KBM-7 (cell line): ENCODE results near the gene IL4.

Source experiments
- DNase-seq: peaks from one replicate; pipeline ENCODE4 v3.0.0-alpha.2; 2015
- in situ Hi-C: fragments of 300-500 bp; cut with MboI; formaldehyde crosslinking; loops from 2 replicates; pipeline ENCODE4 v1.14.3; 2020; ENCODE audit warnings: low sequenced_read_pairs, low pct_unique_long_range_greater_than_20kb, mixed read lengths

Gene IL4

DNA sequence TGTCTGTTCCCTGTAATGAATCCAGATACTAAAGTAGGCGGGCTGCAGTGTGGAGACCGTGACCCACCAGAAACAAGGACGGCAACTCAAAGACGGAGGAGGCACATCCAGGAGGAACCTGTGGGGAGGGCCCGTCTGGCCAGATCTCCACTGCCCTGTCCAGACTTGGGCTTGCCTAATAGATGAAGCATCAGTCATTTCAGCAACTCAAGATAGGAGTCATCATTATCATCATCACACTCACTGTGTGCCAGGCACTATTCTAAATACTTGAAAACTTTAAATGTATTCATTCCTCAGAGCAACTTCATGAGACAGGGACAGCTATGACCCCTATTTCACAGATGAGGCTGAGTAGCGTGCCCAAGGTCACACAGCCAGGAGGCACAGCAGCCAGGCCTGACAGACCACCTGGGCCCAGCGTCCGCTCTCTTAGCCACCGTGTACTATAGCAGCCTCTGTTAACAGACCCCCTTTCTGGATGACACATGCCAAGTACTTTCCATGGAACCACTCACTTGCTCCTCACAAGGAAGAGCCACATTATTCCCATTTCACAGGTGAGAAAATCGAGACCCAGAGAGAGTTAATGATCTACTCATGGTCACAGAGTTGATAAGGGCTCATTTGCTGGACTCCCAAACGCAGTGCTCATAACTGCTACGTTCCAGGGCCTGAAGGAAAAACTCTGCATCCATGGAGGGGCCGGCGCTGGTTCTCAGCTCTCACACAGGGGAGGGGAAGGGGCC is 4.9 kb upstream of the IL4 start:
- no peak for DNase-seq
- in situ Hi-C loops, result no loop called here

DNA sequence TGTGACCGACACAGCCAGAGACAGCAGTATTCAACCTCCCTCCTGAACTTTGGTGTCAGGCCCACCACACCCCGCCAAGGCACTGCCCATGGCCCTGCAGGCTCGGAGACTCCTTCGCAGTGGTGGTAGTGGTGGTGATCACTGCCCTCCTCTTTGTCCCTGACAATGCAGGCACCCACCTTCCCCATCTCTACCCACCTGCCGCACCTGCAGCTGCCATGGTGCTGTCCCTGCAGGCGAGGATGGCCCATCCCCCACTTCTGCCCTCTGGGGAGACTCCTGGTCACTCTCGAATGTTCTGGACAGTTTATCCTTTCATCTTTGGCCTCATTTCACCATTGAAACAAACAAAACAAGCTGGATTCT is 4.4 kb upstream of the IL4 start:
- in situ Hi-C loops, result no loop called here
- no peak for DNase-seq

DNA sequence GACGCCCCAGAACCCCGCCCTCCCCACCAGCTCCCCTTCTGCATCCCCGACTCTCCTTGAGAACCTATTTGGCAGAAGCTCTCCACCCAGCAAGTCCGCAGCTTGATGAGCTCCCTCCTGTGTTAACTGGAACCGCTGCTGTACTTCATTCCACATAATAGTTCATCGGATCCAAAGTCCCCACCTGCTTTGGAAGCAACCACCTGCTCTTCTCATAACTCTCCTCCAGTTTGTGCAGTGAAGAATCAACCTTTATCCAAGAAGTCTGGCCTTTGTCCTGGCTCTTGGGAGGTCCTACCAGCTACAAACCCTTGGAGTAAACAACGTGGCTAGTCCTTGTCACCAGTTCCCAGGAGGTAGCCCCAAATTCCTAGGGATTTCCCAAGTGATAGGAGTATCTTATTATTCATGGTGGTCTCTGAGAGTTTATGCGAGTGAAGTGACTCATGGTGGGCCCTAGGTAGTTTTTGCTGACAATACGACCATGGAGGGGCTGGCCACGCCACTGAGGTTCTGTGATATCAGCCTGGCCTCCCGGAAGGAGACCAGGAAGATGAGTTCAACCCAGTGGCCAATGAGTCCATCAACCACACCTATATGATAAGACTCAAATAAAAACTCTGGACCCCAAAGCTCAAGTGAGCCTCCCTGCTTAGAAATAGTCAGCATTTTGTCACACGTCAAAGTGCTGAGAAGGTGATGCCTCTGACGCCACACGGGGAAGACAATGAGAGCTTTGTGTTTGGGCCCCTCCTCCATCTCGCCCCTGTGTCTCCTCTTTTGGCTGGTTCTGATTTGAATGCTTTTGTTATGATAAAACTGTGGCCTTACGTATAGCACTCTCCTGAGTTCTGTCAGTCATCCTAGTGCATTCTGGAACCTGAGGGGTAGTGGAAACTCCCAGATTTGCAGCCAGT is 3.6 kb upstream of the IL4 start:
- in situ Hi-C loops, result no loop called here
- DNase-seq, result no peak

DNA sequence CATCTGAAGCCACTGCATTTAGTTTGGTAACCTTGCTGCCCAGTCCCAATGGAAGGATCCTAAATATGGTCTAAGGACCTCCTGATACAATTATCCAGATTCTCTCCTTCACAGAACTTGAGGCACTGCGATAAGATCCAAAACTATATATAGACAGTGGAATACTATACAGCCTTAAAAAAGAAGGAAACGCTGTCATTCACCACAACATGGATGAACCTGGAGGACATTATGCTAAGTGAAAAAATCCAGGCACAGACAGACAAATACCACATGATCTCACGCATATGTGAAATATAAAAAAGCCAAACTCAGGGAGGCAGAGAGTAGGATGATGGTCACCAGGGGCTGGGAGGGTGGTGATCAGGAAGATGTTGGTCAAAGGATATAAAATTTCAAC is 2.8 kb upstream of the IL4 start:
- in situ Hi-C loops, result no loop called here
- no peak for DNase-seq

DNA sequence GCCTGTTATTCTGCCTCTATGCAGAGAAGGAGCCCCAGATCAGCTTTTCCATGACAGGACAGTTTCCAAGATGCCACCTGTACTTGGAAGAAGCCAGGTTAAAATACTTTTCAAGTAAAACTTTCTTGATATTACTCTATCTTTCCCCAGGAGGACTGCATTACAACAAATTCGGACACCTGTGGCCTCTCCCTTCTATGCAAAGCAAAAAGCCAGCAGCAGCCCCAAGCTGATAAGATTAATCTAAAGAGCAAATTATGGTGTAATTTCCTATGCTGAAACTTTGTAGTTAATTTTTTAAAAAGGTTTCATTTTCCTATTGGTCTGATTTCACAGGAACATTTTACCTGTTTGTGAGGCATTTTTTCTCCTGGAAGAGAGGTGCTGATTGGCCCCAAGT is 301 bp upstream of the IL4 start:
- in situ Hi-C loops, result no loop called here
- DNase-seq, result no peak

DNA sequence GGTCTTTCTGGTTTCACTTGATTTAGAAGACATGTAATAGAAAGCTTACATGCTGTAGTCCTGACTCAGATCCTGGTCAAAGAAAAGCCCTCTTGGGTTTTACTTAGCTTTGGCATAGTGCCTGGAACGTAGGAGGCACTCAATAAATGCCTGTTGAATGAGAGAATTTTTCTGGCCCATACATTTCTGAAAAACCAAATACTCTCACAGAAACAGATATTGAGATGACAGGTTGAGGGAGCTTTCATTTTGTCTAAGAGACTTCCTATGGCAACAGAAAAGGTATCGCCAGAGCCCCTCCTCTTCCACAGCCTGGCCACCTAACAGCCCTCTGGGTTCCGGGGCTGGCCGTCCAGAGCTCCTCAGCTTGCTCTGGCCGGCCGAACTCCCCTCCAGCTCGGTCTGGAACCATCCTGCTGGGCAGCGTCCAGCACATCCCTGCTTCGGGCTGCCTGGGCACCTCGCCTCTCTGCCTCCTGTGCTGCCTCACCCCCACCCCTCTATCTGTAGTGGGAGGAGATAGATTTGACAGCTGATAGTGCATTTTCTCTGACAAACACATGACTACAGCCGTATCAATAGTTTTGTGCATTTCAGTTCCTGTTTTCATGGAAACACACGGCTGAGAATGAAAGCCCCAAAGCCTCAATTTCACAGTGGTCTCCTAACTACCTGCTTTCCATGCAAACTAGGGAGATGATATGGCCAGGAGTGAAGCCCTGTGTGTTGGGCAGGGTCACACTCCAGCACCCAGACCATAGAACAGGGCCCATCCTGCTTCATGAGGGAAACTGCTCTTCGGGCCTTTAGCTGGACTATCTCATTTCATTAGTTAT is 1.1 kb downstream of the IL4 start:
- in situ Hi-C loops, result no loop called here
- DNase-seq, result peak; percentile 14

DNA sequence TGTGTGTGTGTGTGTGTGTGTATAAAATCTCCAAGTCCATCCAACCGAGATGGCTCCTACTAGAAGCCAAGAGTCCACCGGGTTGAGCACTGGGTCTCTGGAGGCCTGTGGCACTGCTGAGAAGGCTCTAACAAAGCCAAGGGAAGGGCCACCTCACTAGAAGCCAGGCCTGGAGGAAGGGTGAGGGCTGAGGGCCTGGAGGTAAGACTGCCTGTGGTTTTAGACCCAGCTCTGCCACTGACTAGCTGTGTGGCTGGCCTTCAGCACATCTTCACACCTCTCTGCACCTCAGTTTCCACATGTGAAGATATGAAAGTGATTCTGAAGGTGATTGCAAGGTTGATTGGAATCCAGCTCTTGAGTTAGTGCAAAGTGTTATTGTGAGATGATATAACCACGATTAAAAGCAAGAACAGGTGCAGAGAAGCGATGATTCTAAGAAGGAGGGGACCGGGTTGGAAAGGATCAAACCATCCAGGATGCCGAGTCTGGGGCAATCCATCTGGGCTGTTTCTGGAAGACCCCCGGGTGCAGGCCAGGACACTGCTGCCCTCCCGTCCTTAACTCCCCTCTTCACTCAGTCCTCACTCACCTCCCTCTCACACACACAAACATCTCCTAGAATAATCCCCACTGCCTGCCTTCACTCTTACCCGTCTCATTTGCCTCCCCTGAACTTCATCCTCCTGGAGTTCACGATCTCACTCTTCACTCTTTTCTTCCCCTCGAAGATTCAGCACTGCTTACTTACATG is 2.3 kb downstream of the IL4 start:
- DNase-seq, result no peak
- in situ Hi-C loops, result no loop called here

DNA sequence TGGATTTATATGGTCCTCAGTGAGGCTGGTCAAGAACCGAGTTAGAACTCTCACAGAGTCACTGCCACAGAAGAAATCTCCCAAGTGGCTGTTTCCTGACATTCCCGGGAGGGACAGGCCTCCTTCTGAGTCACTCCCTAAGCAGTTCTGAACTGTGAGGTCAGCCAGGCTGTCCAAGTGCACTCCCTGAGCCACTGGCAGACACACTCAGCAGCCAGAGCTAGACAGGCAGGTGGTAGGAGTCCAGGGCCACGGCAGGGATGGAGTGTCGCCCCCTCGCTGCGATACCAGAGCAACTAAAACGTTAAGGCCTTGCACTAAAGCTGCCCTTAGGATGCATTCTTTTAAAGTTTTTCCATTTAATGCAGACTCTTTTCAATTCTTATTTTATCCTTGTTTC is 3.4 kb downstream of the IL4 start:
- in situ Hi-C loops, result no loop called here
- DNase-seq, result no peak

DNA sequence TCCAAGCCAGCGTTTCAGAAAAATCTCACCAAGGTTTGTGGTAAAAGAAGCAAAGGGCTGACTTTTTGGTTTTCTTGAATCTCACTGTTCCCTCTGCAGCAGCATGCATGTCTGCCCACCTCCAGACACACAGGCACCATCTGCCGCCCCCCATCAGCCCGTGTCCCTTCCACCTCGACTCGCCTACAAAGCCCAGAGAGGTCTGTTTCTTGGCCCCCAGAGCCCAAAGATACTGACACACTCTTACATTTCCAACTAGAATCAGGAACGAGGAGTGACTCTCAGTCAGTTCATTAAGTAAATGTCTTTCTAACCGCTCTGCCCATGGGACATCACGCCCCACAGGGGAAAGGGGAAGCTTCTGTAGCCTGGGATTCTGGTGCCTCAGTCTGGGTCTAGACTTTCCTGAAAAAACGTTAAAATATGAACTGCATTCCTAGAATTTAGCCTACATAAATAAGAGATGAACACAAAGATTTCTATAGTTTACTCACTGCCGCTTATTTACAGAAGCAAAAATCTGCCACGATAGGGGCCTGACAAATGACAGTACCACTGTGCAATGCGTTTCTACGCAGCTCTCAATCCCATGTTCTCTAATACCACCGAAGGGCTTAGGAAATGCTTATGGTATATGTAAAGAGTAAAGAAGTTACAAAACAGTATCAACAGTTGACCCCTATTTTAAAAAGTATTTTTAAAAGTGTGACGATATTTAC is 4.1 kb downstream of the IL4 start:
- no peak for DNase-seq
- in situ Hi-C loops, result no loop called here

DNA sequence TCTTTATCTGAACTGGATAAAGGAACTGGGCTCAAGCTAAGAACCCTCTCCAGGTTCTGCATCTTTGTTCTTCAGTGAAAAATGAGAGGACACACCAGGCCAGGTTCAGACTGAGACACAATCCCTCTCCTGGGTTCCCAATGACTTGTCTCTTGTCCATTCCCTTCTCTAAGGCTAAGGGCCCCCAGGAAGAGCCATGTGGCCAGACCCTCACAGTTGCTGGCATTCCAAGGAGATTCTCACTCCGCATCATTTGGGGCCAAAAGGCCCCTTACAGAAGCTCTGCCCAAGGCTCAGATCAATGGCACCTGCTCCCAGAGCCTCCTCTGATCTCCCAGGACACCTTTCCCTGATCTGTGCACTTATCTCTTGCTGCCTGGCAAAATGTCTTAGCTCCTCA is 4.9 kb downstream of the IL4 start:
- in situ Hi-C loops, result no loop called here
- DNase-seq, result no peak

DNA sequence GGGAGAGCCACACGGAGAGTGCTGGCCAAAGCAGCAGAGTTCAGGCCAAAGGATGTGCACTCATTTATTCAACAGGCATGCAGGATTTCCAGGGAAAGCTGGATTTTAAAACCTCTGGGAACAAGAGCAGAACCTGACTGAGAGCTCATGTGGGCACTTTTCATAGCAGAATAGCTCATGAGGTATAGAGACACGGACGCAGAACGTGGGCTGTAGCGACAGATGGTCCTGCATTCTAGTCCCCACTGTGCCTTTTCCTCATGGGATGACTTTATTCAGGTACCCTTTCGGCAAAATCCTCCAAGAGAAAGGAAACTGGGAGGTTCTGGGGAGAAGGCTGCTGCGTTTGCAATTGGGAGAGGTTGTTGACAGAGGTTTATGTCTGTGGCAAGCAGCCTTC is 5.4 kb downstream of the IL4 start:
- in situ Hi-C loops, result no loop called here

DNA sequence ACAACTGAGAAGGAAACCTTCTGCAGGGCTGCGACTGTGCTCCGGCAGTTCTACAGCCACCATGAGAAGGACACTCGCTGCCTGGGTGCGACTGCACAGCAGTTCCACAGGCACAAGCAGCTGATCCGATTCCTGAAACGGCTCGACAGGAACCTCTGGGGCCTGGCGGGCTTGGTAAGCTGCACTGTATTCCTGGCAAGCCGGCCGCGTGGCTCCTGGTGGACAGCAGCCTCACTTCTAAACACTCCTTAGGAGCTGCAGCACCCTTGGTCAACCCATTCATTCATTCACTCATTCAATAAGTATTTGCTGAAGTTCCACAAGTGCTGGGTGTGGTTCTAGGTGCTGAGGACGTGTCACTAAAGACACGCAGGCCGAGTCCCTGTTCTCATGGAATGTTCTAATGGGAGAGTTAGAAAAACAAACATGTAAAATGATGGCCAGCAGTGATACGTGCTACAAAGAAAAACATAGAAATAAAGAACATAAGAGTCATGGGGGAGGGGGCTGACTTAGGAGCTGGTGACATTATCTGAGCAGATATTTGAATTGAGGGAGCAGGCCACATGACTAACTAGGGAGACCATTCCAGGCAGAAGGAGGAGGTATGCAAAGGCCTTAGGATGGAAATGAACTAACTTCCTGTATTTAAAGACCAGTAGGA is 6.1 kb downstream of the IL4 start:
- DNase-seq, result no peak
- in situ Hi-C loops, result no loop called here

More for the DNA sequence above, 5.4 kb downstream of the IL4 start:
- DNase-seq, result no peak

DNA sequence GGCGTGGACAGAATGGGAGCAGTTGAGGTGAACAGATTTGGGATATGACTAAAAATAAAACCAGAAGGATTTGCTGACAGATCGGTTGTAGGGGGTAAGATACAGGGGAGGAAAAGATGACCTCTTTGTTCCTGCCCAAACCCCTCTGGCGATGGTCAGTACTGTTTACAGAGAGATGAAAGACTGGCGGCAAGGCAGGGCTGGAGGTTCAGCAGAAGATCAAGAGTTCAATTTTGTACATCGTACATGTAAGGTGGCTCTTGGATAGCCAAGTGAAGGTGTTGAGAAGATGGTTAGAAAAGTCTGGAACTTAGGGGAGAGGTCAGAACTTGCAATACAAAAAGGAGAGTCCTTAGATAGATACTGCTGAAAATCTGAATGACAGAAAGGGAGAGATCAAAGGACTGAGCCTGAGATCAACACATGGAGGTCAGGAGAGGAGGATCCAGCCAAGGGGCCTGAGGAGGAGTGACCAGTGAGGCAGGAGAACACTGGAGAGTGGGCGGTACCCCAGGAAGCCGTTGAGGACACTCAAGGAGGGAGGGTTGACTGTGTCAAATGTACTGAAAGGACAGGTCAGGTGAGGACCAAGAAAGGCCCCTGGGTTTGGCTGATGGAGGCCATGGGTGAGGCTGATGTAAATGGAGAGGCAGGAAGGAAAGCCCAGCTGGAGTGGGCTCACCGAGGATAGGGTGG is 7.1 kb downstream of the IL4 start:
- DNase-seq, result no peak
- in situ Hi-C loops, result no loop called here

DNA sequence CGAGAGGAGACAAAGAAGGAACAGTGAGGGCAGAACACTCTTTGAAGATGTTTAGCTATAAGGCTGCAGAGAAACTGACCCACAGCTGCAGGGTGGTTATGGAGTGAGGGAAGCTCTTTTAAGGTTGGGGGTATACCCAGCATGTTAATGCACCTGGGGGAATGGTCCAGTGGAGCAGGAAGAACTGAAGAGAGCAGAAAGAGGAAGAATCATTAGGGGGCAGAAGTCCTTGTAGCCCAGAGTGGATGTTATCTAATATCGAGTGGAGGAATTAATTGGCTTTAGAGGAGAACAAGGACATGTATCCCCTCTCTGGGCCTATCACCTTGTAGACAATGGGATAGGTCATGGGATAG is 7.7 kb downstream of the IL4 start:
- in situ Hi-C loops, result no loop called here
- DNase-seq, result no peak

DNA sequence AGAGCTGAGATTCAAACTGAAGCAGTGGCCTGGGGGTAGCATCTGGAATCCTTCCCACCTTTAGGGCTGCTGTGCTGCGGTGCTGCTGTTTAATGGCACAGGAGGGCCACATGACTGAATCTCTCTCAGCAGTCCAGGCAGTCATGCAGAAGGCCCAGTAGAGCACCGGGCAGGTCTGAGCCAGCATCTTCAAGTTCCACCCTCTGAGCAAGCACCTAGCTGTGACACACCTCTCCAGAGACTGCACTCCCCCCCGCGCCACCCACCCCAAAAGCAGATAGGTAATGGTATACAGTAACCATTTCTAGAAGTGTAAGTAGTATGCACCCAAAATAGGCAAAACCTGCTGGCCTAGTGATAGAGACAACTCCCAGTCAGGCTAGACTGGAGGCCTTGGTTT is 8.2 kb downstream of the IL4 start:
- in situ Hi-C loops, result no loop called here
- no peak for DNase-seq

DNA sequence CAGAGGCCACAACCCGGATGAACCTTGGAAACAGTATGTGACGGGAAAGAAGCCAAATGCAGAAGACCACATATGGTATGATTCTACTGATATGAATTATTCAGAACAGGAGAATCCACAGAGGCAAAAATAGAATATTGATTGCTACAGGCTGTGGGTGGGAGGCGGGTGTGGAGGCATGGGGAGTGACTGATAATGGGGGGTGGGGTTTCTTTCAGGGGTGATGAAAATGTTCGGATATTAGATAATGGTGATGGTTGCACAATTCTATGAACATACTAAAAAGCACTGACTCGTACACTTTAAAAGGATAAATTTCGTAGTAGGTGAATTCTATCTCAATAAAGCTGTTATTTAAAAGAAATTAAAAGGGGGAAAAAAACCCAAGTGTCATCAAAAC is 10.7 kb downstream of the IL4 start:
- in situ Hi-C loops, result no loop called here
- no peak for DNase-seq

DNA sequence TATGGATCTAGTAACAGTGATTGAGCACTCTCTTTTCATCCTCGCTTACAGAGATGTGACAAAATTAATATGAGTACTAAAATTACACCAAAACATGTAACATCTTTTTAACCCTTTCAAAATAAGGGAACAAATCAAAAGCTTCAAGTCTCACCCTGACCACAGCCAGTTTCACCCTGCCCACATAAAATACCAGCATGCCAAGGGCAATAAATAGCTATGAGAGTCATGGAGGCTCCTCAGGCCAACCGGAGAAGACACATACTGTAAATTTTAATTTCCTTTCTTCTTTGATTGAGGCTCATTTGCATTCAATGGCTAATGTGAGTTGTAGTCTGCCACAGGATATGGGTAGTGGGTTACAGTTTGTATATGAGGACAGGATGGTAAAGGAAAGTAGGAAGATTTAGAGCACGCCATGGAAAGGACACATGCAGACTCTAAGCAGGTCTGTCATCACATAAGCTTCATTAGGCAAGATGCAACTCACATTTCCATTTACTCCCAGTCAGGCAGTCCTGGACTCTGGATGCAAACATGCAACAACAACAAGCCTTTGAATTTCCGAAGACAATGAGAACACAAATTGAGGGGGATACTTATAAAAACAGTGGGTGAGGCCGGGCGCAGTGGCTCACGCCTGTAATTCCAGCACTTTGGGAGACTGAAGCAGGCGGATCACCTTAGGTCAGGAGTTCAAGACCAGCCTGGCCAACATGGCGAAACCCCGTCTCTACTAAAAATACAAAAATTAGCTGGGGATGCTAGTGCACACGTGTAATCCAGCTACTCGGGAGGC is 11.3 kb downstream of the IL4 start:
- in situ Hi-C loops, result no loop called here
- DNase-seq, result no peak
